GM23338 (cell line): ENCODE data around the gene OVCA2. TPM values are rescaled to one million over a fixed set of nuclear protein-coding genes. Genes with fewer than 3 reads are reported as not detected.

Source experiments
- ATAC-seq: fragments of 200-7000 bp; cut with Tn5 transposase; 3 replicates; pipeline ENCODE4 v1.9.1; 2020
- DNase-seq: peaks from one replicate; pipeline ENCODE4 v3.0.0-alpha.2; 2015; ENCODE audit warnings: low spot score
- H2AFZ ChIP-seq: fragments of 200-600 bp; sonication (generic); 2 replicates; pipeline ENCODE4 v1.8.0; 2016; ENCODE audit warnings: antibody characterized with exemption, mild to moderate bottlenecking, moderate library complexity
- H3F3A ChIP-seq: fragments of 200-600 bp; sonication (generic); replicated peaks from 2 replicates; pipeline ENCODE4 v1.8.0; 2017; ENCODE audit warnings: antibody characterized with exemption, mixed run types, low read depth
- H3K27ac ChIP-seq: fragments of 200-600 bp; sonication (generic); 2 replicates; pipeline ENCODE4 v1.6.1; 2016; ENCODE audit warnings: low read depth
- H3K27me3 ChIP-seq: fragments of 200-600 bp; sonication (generic); 2 replicates; pipeline ENCODE4 v1.8.0; 2016; ENCODE audit warnings: mild to moderate bottlenecking, mixed run types, moderate library complexity; ENCODE audit not compliant: insufficient read depth
- H3K36me3 ChIP-seq: fragments of 200-600 bp; sonication (generic); 2 replicates; pipeline ENCODE4 v1.8.0; 2016; ENCODE audit warnings: mild to moderate bottlenecking; ENCODE audit not compliant: insufficient read depth
- H3K4me1 ChIP-seq: fragments of 200-600 bp; sonication (generic); 2 replicates; pipeline ENCODE4 v1.8.0; 2016; ENCODE audit warnings: mild to moderate bottlenecking, moderate library complexity; ENCODE audit not compliant: insufficient read depth
- H3K4me2 ChIP-seq: fragments of 200-600 bp; sonication (generic); 2 replicates; pipeline ENCODE4 v1.7.1; 2017; ENCODE audit warnings: mixed run types
- H3K4me3 ChIP-seq: fragments of 200-600 bp; sonication (generic); 2 replicates; pipeline ENCODE4 v1.6.1; 2016; ENCODE audit warnings: mixed run types
- H3K79me2 ChIP-seq: fragments of 200-600 bp; sonication (generic); replicated peaks from 2 replicates; pipeline ENCODE4 v1.8.0; 2017; ENCODE audit warnings: mild to moderate bottlenecking; ENCODE audit not compliant: insufficient read depth
- H3K9me2 ChIP-seq: fragments of 200-600 bp; sonication (generic); 2 replicates; pipeline ENCODE4 v1.8.0; 2017; ENCODE audit not compliant: insufficient read depth
- H4K20me1 ChIP-seq: fragments of 200-600 bp; sonication (generic); replicated peaks from 2 replicates; pipeline ENCODE4 v1.8.0; 2017; ENCODE audit warnings: mild to moderate bottlenecking; ENCODE audit not compliant: insufficient read depth
- H3K27ac Mint-ChIP-seq: 2 replicates; pipeline ENCODE4 v1.8.0; 2020; ENCODE audit warnings: inconsistent platforms, mild to moderate bottlenecking, moderate library complexity, mixed read lengths
- H3K27me3 Mint-ChIP-seq: 3 replicates; pipeline ENCODE4 v1.8.0; 2022; ENCODE audit warnings: low read depth, mild to moderate bottlenecking, moderate library complexity, mixed read lengths, inconsistent platforms; ENCODE audit not compliant: insufficient read depth, poor library complexity
- H3K36me3 Mint-ChIP-seq: 3 replicates; pipeline ENCODE4 v1.8.0; 2021; ENCODE audit warnings: low read depth, mild to moderate bottlenecking, inconsistent platforms, moderate library complexity, mixed read lengths
- H3K4me1 Mint-ChIP-seq: 3 replicates; pipeline ENCODE4 v1.8.0; 2020; ENCODE audit warnings: mild to moderate bottlenecking, inconsistent platforms, mixed read lengths
- H3K4me3 Mint-ChIP-seq: 3 replicates; pipeline ENCODE4 v1.8.0; 2021; ENCODE audit warnings: moderate library complexity, mild to moderate bottlenecking, inconsistent platforms, mixed read lengths
- H3K9me3 Mint-ChIP-seq: 3 replicates; pipeline ENCODE4 v1.8.0; 2020; ENCODE audit warnings: moderate library complexity, mild to moderate bottlenecking, inconsistent platforms, mixed read lengths
- CREB1 ChIP-seq: fragments of 250-450 bp; sonication (Bioruptor Pico); IDR thresholded peaks from 2 replicates; pipeline ENCODE4 v1.5.0; 2020; ENCODE audit warnings: low read depth, mild to moderate bottlenecking, moderate library complexity
- EZH2 ChIP-seq: fragments of 200-600 bp; sonication (generic); IDR thresholded peaks from one replicate; pipeline ENCODE4 v1.8.0; 2017; ENCODE audit warnings: antibody characterized with exemption, mild to moderate bottlenecking, low read depth; ENCODE audit not compliant: unreplicated experiment
- REST ChIP-seq: IDR thresholded peaks from one replicate; pipeline ENCODE4 v1.6.1; 2018; ENCODE audit warnings: antibody characterized with exemption; ENCODE audit not compliant: unreplicated experiment
- polyA plus RNA-seq: library from polyadenylated mRNA; unstranded; fragments of >200 nt; fragmentation: Nextera tagmentation; extraction: Ambion mirVana; gene quantifications from 2 replicates; pipeline ENCODE4 v1.2.1, GENCODE V29; 2016
- total RNA-seq: library from RNA; depleted of rRNA; stranded (reverse); fragments of >200 nt; shearing (Covaris generic); gene quantifications from 2 replicates; pipeline ENCODE4 v1.2.3, GENCODE V29; 2014

The OVCA2 gene
- total and polyA plus RNA-seq, 2 experiments from 2014 or later: 15.9 to 21.3 TPM

GRCh38 chr17:2024572-2025219 lies 17.1 kb upstream of the OVCA2 start:
- TF ChIP-seq CREB1 (CRISPR knock-in tag): no peak
- TF ChIP-seq EZH2: peak; percentile 92
- Histone ChIP-seq H3K4me1 (peaks cover 4% of the 10 kb centered on the region; the same call in 1 of the 2 replicates), H3K27me3 (peaks cover 98% of the 10 kb centered on the region), H2AFZ (peak overlapping the region; percentile 94), H4K20me1 (no peaks in the 10 kb centered on the region), H3K9me2 (no peaks in the 10 kb centered on the region), H3K27ac (no peak overlapping the region), H3K4me3 (peak overlapping the region; percentile 69), H3K4me2 (peak overlapping the region; percentile 88), H3K79me2 (no peaks in the 10 kb centered on the region), H3F3A (0 out of 2 replicates have a peak, but pooled peaks cover 4% of the 10 kb centered on the region), H3K36me3 (no peaks in the 10 kb centered on the region)
- peaks cover 85% of the 10 kb centered on the region for H3K27me3 Mint-ChIP-seq
- no peaks in the 10 kb centered on the region; the same call in 2 of the 3 replicates for H3K4me1 Mint-ChIP-seq
- no peaks in the 10 kb centered on the region for H3K36me3 Mint-ChIP-seq
- H3K9me3 Mint-ChIP-seq: no peaks in the 10 kb centered on the region
- peak; percentile 51 for DNase-seq
- peak overlapping the region; percentile 68; the same call in 2 of the 3 replicates for H3K4me3 Mint-ChIP-seq
- H3K27ac Mint-ChIP-seq: no peak overlapping the region
- ATAC-seq: peak; percentile 7

- peak within 1 kb of the TSS; percentile 94 for H2AFZ ChIP-seq
- peak within 1 kb of the TSS; percentile 69 for H3K4me3 ChIP-seq
- Mint-ChIP-seq H3K4me3 (peak within 1 kb of the TSS; percentile 68), H3K27ac (no peak within 1 kb of the TSS), H3K36me3 (no peaks in the 10 kb centered on the region), H3K27me3 (peaks cover 82% of the 10 kb centered on the region), H3K9me3 (no peaks in the 10 kb centered on the region), H3K4me1 (no peaks in the 10 kb centered on the region; the same call in 2 of the 3 replicates)
- DNase-seq (peak; percentile 72), ATAC-seq (peak; percentile 5)
- H3K27ac ChIP-seq: no peak within 1 kb of the TSS
- peaks cover 4% of the 10 kb centered on the region; the same call in 1 of the 2 replicates for H3K4me1 ChIP-seq
- H4K20me1 ChIP-seq: no peaks in the 10 kb centered on the region
- TF ChIP-seq EZH2 (peak; percentile 46), REST (no peak)
- no peaks in the 10 kb centered on the region for H3K79me2 ChIP-seq
- H3K27me3 ChIP-seq: peaks cover 94% of the 10 kb centered on the region
- H3K4me2 ChIP-seq: peak within 1 kb of the TSS; percentile 88
- no peaks in the 10 kb centered on the region for H3K36me3 ChIP-seq
- H3F3A ChIP-seq: 0 out of 2 replicates have a peak, but pooled peaks cover 4% of the 10 kb centered on the region
- H3K9me2 ChIP-seq: no peaks in the 10 kb centered on the region
Observed at GRCh38 chr17:2025220-2025621, 16.6 kb upstream of the OVCA2 start, which contains the start of gene RTN4RL1. TSS of gene RTN4RL1 (minus strand) at chr17:2025334. CDS start at chr17:2024865, 469 bp downstream.
